Measurements from ENCODE around the gene C1QTNF4. TPM values are rescaled to one million over a fixed set of nuclear protein-coding genes. Genes with fewer than 3 reads are reported as not detected.

C1QTNF4 gene
- total and polyA plus RNA-seq, 9 of the 15 experiments (the other 6 are each of a cell fraction or from before 2014, with no cell fraction given): not detected

- TF ChIP-seq CHAMP1 (IDR thresholded peaks at IDR 0.05) (no peak), CSDE1 (IDR thresholded peaks at IDR 0.05) (no peak), MCM7 (IDR thresholded peaks at IDR 0.05) (no peak), KAT7 (CRISPR knock-in tag; IDR thresholded peaks at IDR 0.05; ENCODE audit: borderline replicate concordance) (no peak), ZKSCAN3 (CRISPR knock-in tag; IDR thresholded peaks at IDR 0.05) (no peak), TEAD1 (CRISPR knock-in tag; IDR thresholded peaks at IDR 0.05) (peak in 1 of 2 experiments; percentile 44; a peak in 1 of 4 replicates), PPARD (CRISPR knock-in tag; IDR thresholded peaks at IDR 0.05) (no peak), POLR3G (IDR thresholded peaks at IDR 0.05; ENCODE audit: extremely low read depth, insufficient read length, insufficient replicate concordance) (no peak), RBM34 (IDR thresholded peaks at IDR 0.05; ENCODE audit: borderline replicate concordance, insufficient read depth, low read length) (no peak), ZSCAN32 (CRISPR knock-in tag; IDR thresholded peaks at IDR 0.05) (no peak), CBX5 (IDR thresholded peaks at IDR 0.05; ENCODE audit: borderline replicate concordance, low read depth) (no peak), MEF2A (IDR thresholded peaks at IDR 0.05; ENCODE audit: control insufficient read depth, low read depth, low read length) (no peak), NR2C1 (IDR thresholded peaks at IDR 0.05) (no peak), NR2C1 (tag; IDR thresholded peaks at IDR 0.05) (no peak), SMARCB1 (IDR thresholded peaks at IDR 0.05; ENCODE audit: insufficient read length, low read depth) (no peak), MCM5 (IDR thresholded peaks at IDR 0.05; ENCODE audit: low read depth) (no peak)
- TF ChIP-seq, protein P1, sequence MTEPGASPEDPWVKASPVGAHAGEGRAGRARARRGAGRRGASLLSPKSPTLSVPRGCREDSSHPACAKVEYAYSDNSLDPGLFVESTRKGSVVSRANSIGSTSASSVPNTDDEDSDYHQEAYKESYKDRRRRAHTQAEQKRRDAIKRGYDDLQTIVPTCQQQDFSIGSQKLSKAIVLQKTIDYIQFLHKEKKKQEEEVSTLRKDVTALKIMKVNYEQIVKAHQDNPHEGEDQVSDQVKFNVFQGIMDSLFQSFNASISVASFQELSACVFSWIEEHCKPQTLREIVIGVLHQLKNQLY (CRISPR knock-in tag; conservative IDR thresholded peaks at IDR 0.05): 0 out of 4 replicates have a peak, but pooled peaks of 1 of the 2 experiments have one; percentile 33
- TF ChIP-seq, protein P2, sequence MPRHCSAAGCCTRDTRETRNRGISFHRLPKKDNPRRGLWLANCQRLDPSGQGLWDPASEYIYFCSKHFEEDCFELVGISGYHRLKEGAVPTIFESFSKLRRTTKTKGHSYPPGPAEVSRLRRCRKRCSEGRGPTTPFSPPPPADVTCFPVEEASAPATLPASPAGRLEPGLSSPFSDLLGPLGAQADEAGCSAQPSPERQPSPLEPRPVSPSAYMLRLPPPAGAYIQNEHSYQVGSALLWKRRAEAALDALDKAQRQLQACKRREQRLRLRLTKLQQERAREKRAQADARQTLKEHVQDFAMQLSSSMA (CRISPR knock-in tag; IDR thresholded peaks at IDR 0.05): no peak
- TF ChIP-seq, protein P3, sequence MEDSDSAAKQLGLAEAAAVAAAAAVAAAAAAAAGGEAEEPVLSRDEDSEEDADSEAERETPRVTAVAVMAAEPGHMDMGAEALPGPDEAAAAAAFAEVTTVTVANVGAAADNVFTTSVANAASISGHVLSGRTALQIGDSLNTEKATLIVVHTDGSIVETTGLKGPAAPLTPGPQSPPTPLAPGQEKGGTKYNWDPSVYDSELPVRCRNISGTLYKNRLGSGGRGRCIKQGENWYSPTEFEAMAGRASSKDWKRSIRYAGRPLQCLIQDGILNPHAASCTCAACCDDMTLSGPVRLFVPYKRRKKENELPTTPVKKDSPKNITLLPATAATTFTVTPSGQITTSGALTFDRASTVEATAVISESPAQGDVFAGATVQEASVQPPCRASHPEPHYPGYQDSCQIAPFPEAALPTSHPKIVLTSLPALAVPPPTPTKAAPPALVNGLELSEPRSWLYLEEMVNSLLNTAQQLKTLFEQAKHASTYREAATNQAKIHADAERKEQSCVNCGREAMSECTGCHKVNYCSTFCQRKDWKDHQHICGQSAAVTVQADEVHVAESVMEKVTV (CRISPR knock-in tag; IDR thresholded peaks at IDR 0.05): no peak
- TF ChIP-seq, protein P4, sequence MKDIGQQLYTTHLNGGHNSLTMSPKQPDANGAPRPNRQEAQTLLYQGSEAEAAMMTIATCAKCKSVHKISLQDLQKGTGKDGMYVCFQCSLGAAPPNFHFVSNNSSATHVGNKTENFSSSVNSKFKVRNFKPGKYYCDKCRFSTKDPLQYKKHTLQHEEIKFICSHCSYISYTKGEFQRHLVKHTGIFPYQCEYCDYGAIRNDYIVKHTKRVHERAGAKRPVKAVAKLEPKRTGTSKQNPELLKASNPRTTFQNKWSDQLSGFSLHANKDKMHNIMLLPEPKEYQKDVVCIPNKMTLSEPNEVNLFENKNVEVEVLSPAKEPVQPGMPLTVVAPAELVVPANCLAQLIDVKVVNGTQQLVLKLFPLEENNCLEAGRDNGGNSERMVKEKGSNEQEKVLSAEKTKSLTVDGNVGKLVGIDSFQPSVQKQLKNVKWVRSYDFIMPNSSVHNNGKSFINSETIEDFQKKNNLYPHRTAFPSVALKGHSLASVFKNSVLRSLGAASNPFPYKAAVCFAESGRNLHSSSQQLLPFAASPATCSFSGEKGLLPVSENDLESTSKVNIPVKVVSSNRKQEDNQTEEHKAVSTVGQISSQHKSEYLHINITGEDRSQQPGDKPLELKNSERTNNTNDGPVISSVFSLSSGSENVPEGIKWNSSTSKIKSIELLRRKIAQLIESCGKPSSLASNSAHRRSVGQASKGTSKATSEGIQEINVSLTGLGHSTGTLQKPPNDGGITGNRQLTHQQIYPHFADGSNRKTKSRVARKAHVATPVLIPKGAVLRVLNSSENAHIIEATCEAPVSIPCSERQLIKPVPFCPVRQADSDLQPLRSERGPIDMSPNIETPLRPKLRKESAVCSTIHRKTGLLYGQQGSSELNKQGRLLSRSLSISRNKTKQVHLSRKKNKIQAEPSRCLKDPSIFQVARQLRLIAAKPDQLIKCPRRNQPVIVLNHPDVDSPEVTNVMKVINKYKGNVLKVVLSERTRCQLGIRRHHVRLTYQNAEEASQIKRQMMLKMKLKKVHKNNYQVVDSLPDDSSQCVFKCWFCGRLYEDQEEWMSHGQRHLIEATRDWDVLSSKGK (CRISPR knock-in tag; IDR thresholded peaks at IDR 0.05): no peak
Observed at GRCh38 chr11:47565340-47566148, 28.7 kb downstream of the C1QTNF4 start, which contains the start of gene PTPMT1 (continued).

Data from K562 (cell line).